ENCODE data around the gene VSIR.

VSIR gene

GRCh38 chr10:71763352-71764127 is 9.8 kb downstream of the VSIR start:
- DNase-seq: no peak

- no peak for DNase-seq
Observed at GRCh38 chr10:71762324-71762723, 11.0 kb downstream of the VSIR start.

- no peak for DNase-seq
Observed at GRCh38 chr10:71761541-71762113, 11.7 kb downstream of the VSIR start.

GRCh38 chr10:71761105-71761511 is 12.2 kb downstream of the VSIR start:
- no peak for DNase-seq

DNA sequence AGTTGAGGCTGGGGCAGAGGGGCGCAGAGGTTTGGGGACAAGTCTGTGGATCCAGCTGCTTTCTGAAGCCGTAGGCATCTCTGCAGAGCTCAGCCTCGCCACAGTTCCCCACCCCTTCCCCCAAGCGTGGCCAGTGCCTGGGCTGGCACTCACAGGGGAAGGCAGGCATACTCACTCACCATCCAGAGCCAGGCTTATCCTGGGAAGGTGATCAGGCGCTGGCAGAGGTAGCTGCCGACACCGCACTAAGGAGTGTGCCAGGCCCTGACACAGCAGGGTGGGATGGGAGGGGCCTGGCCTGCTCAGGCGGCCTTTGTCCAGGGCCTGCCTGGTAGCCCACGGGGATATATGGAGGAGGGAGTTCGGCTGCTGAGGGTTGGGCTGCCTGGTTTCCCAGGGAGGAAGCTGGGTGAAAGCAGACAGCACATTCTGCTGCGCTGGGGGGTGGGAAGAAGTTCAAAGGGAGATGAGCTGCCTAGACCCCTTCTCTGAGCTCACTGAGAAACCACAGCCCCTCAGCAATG is 15.9 kb downstream of the VSIR start:
- no peak for DNase-seq

DNA sequence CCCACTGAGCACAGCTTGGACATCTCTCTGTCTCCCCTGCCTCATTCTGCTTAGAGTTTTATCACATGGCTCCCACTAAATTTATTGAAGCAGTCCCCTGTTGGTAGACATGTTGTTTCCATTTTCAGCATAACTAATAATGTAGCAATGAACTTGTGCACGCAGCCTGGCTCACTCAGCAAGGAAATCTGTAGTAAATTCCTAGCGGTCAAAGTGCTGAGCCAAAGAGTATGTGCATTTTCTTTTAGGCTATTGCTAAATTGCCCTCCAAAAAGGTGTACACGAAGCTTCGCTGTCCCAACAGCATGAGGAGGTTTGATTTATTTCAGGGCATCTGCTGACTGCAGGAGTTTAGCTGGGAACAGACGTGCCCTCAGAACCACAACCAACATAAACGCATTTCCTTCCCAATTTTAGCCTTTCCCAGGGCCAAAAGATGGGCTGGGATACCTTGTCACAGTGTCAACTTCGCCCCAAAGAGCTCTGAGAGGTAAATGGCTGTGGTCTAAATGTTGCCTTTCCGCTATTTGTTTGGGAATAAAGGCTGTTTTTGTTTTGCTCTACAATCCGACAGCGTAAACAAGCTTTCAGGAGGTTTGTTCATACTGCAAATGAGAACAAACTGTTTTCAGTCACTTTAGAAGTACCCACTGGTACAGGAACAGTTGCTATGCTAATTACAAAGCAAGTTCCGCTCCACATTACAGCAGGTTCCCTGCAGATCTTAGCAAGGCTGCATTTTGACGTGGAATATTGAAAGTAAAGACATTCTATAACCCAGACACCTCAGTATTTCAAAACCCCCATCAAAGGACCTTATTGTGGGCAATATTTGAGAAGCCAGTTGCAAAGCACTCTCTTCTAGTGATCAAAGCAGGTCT is 16.8 kb downstream of the VSIR start:
- no peak for DNase-seq

- DNase-seq: no peak
Observed at GRCh38 chr10:71755179-71755879, 18.0 kb downstream of the VSIR start.

DNA sequence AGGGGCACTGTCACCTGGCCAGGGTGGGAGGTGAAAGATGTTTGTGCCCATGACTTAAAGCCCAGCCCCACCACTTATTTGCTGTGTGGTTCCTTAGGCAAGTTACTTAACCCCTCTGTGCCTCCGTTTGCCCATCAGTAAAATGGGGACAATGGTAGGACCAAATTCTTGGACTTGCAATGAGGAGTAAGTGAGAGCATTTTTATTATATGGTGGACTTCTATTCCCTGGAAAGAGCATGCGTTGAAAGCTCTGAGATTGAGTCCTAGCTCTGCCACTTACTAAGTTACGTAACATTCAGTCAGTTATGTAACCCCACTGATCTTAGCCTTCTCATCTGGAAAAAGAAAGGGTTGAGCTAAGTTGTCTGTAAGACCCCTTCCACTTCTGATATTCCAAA is 18.8 kb downstream of the VSIR start:
- DNase-seq: peak; percentile 52 to 73

DNA sequence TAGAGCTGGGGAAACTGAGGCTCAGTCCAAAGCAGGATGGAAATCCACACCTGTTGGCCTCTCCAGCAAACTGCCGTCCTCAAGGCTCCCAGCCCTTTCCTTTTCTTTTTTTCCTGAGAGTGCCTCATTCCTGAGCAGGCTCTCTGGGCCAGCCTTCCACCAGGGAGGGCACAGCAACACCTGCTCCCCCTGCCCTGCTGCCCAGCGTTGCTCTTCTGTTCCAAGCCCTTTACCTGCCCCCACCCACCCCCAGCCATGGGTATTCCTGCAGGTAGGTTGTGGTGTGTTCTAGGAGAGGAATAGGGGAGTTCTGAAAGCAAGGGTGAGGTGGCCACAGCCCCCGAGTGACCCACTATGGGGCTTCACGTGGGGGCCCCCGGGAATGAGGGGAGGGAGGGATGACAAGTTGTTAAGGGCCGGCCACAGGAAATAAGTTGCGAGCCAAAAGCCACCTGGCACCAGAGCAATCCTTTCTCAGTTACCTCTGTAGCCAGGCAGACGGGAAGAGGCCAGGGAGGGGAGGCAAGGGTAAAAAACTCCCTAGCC is 19.3 kb downstream of the VSIR start:
- DNase-seq: no peak

- peak; percentile 96 to 98 for DNase-seq
Observed at GRCh38 chr10:71753091-71753959, 20.0 kb downstream of the VSIR start.

GRCh38 chr10:71752391-71753090 is 20.8 kb downstream of the VSIR start:
- DNase-seq: no peak

DNA sequence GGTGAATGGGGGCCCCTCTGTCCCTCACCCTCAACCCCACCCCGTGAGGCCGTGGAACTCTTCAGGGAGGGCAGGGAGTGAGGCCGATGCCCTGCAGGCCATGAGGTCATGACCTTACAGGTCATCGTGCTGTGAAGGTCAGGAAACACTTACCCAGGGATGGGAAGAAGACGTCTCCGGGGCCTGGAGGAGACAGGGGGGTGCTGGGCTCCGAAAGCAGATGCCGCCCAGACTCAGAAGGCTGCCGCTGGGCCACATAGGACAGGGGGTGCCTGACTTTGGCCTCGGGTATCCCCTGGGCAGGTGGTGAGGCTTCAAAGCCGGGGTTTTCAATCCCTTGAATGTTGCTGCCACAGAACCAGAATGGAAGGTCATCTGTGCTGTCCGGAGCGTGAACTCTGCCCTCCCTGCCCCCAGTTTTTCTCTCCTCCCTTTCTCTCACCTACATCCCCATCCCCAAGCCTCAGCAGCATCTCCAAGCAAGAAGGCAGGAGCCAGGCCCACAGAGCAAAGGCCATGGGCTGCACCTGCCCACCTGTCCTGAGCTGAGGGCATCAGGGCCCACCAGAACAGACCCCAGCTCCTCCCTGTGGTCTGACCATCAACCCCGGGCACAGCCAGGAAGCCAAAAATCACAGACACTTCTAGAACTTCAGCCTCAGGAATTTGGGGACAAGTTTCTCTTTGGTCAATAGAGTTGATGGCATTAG is 21.6 kb downstream of the VSIR start:
- DNase-seq: no peak

GRCh38 chr10:71750986-71751385 is 22.3 kb downstream of the VSIR start:
- DNase-seq: no peak

- DNase-seq: peak; percentile 49 to 54
Observed at GRCh38 chr10:71750124-71750841, 23.0 kb downstream of the VSIR start.

GRCh38 chr10:71749396-71749795 is 23.9 kb downstream of the VSIR start:
- DNase-seq: no peak

GRCh38 chr10:71748671-71749191 is 24.6 kb downstream of the VSIR start:
- peak; percentile 61 to 93 for DNase-seq

- peak; percentile 47 to 59 for DNase-seq
Observed at GRCh38 chr10:71747551-71748523, 25.5 kb downstream of the VSIR start.

All from inflammatory macrophage (primary cell).